Measurements from ENCODE around the gene TM4SF18.
"Not testable (repeated sequence)": the region's sequence is repeated elsewhere in the genome, so short reads cannot be mapped to it uniquely, and the experiment has no call there.

The TM4SF18 gene

DNA sequence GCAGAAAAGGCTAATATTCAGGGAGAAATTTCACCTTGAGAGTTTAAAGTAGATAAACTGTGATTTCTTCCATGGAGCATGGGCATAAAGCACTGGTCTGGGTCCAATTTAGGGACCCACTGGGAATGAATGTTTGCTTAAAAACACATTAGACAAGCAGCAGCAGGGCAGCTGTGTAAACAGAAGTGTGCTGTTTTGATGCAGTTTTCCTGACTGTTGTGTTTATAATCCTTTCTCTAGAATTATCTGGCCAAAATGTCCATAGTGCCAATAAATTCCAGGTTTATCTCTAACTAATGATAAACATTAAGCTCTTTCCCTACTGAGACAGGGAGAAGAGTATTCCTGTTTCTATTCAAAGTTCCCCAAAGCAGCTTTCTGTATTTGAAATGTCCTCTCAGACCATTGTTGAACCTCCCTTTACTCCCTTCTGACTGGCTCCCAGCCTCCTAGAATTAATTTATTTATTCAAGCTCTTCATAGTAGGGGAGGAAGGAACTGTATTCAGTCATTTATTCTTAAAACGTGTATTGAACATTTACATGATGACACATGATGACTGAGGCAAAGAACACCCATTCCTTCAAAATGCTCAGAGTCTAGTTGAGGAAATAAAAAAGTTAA is 7.0 kb upstream of the TM4SF18 start:
- TF ChIP-seq, protein P1, sequence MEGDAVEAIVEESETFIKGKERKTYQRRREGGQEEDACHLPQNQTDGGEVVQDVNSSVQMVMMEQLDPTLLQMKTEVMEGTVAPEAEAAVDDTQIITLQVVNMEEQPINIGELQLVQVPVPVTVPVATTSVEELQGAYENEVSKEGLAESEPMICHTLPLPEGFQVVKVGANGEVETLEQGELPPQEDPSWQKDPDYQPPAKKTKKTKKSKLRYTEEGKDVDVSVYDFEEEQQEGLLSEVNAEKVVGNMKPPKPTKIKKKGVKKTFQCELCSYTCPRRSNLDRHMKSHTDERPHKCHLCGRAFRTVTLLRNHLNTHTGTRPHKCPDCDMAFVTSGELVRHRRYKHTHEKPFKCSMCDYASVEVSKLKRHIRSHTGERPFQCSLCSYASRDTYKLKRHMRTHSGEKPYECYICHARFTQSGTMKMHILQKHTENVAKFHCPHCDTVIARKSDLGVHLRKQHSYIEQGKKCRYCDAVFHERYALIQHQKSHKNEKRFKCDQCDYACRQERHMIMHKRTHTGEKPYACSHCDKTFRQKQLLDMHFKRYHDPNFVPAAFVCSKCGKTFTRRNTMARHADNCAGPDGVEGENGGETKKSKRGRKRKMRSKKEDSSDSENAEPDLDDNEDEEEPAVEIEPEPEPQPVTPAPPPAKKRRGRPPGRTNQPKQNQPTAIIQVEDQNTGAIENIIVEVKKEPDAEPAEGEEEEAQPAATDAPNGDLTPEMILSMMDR (IDR thresholded peaks at IDR 0.05; ENCODE audit: control extremely low read depth, extremely low read depth, low read depth, missing control alignments), result no peak
- CTCF ChIA-PET, result interaction anchor here (1.0 to 1.4 kb wide), 3 partner anchors 9 to 13 kb away, joined by 3 to 7 read pairs (median 5); no protein-coding TSS in a partner anchor

DNA sequence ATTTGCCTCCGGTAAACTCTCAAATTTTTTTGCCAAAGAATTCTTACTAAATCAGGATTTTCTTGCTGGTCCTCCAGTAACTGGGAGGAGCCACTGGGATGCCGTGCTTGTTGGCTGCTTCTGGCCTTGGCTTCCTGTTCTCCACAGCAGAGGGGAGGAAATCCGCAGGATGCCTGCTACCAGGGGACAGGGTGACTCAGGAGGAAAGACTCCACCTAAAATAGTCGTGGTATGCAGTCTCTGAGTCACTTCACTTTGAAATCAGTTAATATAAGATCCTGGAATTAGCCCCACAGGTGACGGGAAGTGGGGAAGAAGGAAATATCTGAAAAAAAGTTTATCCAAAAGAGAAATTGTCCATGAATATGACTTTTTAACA is 6.5 kb upstream of the TM4SF18 start:
- no peak for DNase-seq (ENCODE audit: extremely low spot score)
- ChIA-PET CTCF (interaction anchor here (1.4 kb wide), 2 partner anchors 8 to 12 kb away, joined by 5 to 7 read pairs; no protein-coding TSS in a partner anchor), POLR2A (no interaction called here)
- TF ChIP-seq, protein P1 (IDR thresholded peaks at IDR 0.05; ENCODE audit: control extremely low read depth, extremely low read depth, low read depth, missing control alignments), result no peak

More for the DNA sequence above, 7.0 kb upstream of the TM4SF18 start:
- POLR2A ChIA-PET, result no interaction called here
- no peak for DNase-seq (ENCODE audit: extremely low spot score)

DNA sequence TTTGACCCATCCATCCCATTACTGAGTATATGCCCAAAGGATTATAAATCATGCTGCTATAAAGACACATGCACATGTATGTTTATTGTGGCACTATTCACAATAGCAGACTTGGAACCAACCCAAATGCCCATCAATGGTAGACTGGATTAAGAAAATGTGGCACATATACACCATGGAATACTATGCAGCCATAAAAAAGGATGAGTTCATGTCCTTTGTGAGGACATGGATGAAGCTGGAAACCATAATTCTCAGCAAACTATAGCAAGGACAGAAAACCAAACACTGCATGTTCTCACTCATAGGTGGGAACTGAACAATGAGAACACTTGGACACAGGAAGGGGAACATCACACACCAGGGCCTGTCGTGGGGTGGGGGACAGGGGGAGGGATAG is 4.0 kb upstream of the TM4SF18 start:
- DNase-seq (ENCODE audit: extremely low spot score); POLR2A ChIA-PET; CTCF ChIA-PET: not testable (repeated sequence)

DNA sequence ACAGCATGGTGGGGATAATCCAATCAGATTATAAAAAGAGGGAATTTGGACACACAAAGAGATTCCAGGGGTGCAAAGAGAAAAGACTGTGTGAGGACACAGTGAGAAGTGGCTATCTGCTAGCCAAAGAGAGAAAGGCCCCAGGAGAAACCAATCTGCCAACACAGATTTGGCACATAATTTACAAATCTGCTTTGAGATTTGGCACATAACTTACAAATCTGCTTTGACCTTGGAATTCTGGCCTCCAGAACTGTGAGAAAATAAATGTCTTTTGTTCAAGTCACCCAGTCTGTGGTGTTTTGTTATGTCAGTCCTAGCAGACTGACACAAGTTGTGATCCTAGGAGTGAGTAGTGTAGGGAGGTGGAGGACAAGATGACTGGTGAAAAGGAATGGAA is 3.5 kb upstream of the TM4SF18 start:
- ChIA-PET POLR2A (no interaction called here), CTCF (interaction anchor here (0.9 kb wide), 1 partner anchor 20 kb away, joined by 3 read pairs; no protein-coding TSS in a partner anchor)
- TF ChIP-seq, protein P1 (IDR thresholded peaks at IDR 0.05; ENCODE audit: control extremely low read depth, extremely low read depth, low read depth, missing control alignments), result no peak
- DNase-seq (ENCODE audit: extremely low spot score), result no peak

DNA sequence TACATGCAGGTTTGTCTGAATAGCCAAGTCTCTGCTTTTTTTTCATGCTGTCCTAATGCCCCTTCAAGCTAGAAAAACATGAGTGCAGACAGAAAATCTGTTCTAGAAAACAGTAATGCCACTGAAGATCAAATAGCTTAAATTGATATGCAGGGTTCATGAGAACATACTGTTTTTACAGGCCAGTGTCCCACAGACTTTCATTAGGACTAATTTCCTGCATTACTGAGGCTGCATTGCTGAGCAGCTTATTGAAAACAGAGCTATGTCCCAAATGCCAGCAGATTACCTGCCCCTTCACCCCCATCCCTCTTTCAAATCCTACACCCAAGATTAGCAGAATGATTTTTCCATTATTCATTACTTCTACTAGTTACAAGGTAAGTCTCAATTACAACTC is 665 bp downstream of the TM4SF18 start:
- POLR2A ChIA-PET, result no interaction called here
- DNase-seq (ENCODE audit: extremely low spot score), result no peak
- TF ChIP-seq, protein P1 (IDR thresholded peaks at IDR 0.05; ENCODE audit: control extremely low read depth, extremely low read depth, low read depth, missing control alignments), result no peak
- CTCF ChIA-PET, result interaction anchor here (1.5 kb wide), 1 partner anchor 53 kb away, joined by 4 read pairs; no protein-coding TSS in a partner anchor

DNA sequence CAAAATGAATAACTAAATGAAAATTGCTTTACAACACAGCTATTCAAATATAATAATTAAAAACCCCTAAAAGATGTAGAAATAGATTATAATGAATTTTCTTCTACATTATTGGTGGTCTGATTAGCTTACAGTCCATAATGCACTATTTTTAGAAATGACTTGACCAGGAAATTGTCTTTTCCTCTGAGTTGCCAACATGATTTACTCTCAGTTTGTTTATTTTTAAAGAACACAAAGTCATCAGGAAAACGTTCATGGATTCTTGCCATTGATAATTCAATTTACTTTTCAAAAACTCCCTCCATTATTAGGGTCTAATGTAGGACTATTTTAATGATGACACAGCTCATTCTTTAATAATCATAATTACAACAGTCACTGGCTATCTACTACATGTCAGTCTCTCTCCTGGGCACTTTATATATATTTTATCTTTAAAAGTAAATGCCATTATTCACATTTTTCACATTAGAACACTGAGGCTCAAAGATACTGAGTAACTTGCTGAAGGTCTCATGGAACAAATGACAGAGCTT is 1.1 kb downstream of the TM4SF18 start:
- POLR2A ChIA-PET, result no interaction called here
- CTCF ChIA-PET, result interaction anchor here (1.0 to 1.6 kb wide), 3 partner anchors 8 to 52 kb away, joined by 3 to 5 read pairs (median 4); no protein-coding TSS in a partner anchor
- TF ChIP-seq, protein P1 (IDR thresholded peaks at IDR 0.05; ENCODE audit: control extremely low read depth, extremely low read depth, low read depth, missing control alignments), result no peak
- no peak for DNase-seq (ENCODE audit: extremely low spot score)

DNA sequence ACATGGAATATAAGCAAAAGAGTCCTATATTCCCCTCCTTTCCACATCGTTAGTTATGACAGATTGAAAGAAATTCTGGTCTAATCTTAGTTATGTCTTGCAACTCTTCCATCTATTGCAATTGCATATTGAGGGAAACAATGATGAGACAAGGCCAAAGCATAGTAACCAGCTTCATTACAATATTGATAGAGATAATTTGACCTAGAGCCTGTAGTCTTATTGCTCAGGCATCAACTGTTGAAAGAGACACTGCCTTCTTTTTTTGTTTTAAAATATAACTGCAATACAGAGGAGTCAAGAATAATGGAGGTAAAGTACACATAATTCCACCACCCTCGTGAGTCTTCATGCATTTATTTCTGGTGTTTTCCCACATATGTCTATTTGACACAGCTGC is 2.0 kb downstream of the TM4SF18 start:
- TF ChIP-seq, protein P1 (IDR thresholded peaks at IDR 0.05; ENCODE audit: control extremely low read depth, extremely low read depth, low read depth, missing control alignments), result no peak
- POLR2A ChIA-PET, result no interaction called here
- CTCF ChIA-PET, result interaction anchor here (0.9 to 1.9 kb wide), 6 partner anchors 7 to 25 kb away, joined by 3 to 7 read pairs (median 5); no protein-coding TSS in a partner anchor
- no peak for DNase-seq (ENCODE audit: extremely low spot score)
